SK-N-MC (cell line): ENCODE results near the gene CAMTA1.

ENCODE experiments used
- EZH2 ChIP-seq: fragments of 200-600 bp; sonication (generic); IDR thresholded peaks from one replicate; pipeline ENCODE4 v1.6.1; 2017; ENCODE audit warnings: antibody characterized with exemption
- FOXP2 ChIP-seq: optimal IDR thresholded peaks from 2 replicates; pipeline ENCODE3; 2011; ENCODE audit warnings: mild to moderate bottlenecking, moderate library complexity; ENCODE audit not compliant: insufficient read depth; ENCODE audit errors: extremely low read length, control extremely low read depth
- POLR2AphosphoS5 ChIP-seq: IDR thresholded peaks from 2 replicates; pipeline ENCODE4 v1.6.1; 2012; ENCODE audit warnings: mild to moderate bottlenecking, low read depth, low read length, borderline replicate concordance

- no peak for TF ChIP-seq POLR2AphosphoS5
- TF ChIP-seq EZH2 = no peak
- TF ChIP-seq FOXP2 = no peak
Observed at GRCh38 chr1:7247158-7247557, 461.9 kb downstream of the CAMTA1 start.
